GM18909 (cell line): ENCODE data around the gene ADGRB2.

Experiments
- ATAC-seq: cut with Tn5 transposase; IDR thresholded peaks from one replicate; pipeline ENCODE4 v1.9.1; 2021; ENCODE audit warnings: mild to moderate bottlenecking; ENCODE audit not compliant: unreplicated experiment, poor library complexity

The ADGRB2 gene

GRCh38 chr1:31795096-31795675 is 31.0 kb upstream of the ADGRB2 start:
- ATAC-seq, result no peak

GRCh38 chr1:31793586-31794285 is 29.6 kb upstream of the ADGRB2 start:
- no peak for ATAC-seq

GRCh38 chr1:31793086-31793485 is 28.9 kb upstream of the ADGRB2 start:
- ATAC-seq, result no peak

DNA sequence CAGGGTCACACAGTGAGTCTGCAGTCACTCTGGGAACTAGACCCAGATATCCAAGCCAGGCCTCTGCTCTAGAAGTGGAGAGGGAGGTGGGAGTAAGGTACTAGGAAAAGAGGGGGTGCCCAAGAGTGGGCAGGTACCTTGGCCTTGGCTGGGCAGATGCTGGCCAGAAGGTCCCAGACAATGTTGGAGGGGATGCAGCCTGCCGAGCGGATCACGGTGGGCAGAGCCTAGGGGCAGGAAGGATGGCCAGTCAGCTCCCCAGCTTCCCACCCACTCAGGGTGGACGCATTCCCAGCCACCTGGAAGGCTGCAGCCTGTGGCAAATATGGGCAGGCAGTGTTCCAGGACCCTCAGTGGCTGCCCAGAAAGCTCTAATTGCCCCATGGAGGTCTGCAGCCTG is 28.4 kb upstream of the ADGRB2 start:
- no peak for ATAC-seq

GRCh38 chr1:31792116-31792515 is 28.0 kb upstream of the ADGRB2 start:
- no peak for ATAC-seq

DNA sequence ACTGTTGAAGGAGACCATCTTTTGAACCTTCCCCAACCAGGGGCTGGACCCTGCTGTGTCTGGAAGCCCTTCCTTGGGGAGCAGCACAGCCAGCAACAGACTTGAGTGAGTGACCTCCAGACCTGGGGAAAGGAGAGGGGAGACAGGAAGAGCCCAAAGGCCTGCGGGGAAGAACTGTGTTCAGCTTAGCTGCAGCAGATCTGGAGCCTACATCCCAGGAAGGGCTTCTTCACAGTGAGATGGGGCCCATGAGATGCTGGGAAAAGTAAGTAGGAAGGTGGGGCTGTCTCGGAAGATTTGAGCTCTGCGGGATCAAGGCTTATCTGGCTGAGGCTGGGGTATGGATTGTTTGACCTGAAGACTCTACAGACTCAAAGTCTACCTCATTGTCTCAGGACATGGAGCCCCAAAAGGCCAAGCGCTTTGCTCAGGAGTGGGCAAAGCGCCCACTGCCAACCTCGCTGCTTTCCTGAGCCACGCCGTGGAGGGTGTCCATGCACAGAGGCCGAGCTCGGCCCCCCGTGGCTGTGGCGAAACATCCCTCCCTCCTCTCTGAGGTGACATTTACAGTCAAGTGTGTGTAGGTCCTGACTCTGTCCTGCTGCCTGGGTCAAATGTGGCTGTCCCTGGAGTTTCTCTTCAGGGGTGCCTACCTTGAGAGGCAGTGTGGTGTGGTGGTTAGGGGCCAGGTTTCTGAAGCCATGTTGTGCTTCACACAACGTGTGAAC is 27.2 kb upstream of the ADGRB2 start:
- no peak for ATAC-seq

DNA sequence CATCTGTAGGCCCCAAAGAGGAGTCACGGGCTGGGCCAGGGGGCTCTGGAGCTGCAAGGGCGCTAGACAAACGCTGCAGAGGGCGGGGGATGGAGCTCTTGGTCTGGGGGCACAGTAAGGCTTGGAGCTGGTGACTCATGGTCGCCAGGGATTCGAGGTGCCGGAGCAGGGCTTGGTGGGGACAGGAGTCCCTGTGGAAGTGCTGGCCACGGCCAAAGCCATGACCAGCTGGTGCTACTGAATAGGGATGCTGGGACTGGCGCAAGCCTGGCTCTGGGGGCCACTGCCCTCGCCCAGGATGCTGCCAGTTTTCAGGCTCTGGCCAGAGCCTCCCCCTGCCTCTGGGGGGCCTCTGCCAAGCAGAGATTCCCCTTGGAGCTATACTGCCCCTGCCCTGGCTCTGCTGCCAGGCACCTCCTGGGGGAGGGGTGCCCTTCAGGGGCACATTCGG is 26.5 kb upstream of the ADGRB2 start:
- ATAC-seq, result no peak

DNA sequence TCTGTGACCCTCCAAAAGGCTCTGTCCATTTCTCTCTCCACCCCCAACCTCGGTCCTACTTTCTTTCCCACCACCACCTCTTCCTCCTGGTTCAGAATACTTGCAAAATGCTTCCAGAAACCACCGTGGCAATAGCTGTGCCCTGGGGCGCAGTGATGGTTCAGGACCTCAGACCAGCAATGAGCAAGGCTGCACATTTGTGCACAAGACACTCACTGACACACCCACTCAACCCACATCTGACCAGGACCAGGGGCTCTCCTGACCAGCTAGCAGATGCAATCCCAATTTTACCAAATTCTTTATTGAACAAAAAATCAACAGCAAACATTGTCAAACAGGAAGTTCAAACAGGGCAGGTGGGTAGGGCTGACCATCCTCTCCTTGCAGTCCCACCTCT is 26.0 kb upstream of the ADGRB2 start:
- ATAC-seq, result no peak

GRCh38 chr1:31789259-31790065 is 25.3 kb upstream of the ADGRB2 start:
- ATAC-seq, result peak; percentile 57

GRCh38 chr1:31788825-31789256 is 24.7 kb upstream of the ADGRB2 start:
- peak; percentile 18 for ATAC-seq

DNA sequence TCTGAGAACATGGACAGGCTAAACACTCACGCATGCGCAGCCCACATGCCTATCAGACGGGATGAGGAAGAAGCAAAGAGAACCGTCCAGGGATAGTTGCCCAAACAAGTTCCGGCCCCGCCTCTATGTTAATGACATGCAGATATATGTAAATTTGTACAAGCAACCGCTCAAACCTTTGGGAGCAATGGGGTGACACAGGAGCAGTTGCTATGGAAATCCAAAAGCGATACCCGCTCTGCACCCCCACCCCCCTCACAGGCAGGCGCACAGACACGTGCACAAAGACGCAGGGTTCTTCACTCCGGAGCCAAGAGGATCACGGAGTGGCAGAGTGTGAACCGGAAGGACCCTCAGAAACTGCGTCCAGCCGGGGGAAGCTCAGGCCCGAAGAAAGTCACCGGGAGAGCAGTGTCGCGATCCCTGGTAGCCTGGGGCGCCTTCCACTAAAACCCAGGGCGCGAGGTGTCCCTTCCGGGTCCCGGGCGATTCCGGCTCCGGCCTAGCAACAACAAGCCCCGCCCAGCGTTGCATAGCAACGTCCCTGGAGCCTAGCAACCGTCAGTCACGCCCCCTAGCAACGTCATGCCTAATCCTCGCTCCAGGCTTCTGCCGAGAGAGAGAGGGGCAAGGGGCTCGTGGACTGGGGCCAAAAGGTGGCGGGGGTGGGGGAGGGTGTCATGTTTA is 24.1 kb upstream of the ADGRB2 start:
- ATAC-seq, result peak; percentile 73

- no peak for ATAC-seq
Observed at GRCh38 chr1:31787786-31788137, 23.6 kb upstream of the ADGRB2 start.

GRCh38 chr1:31787261-31787660 is 23.1 kb upstream of the ADGRB2 start:
- no peak for ATAC-seq

GRCh38 chr1:31786366-31787060 is 22.4 kb upstream of the ADGRB2 start:
- no peak for ATAC-seq

- no peak for ATAC-seq
Observed at GRCh38 chr1:31785947-31786290, 21.8 kb upstream of the ADGRB2 start.

DNA sequence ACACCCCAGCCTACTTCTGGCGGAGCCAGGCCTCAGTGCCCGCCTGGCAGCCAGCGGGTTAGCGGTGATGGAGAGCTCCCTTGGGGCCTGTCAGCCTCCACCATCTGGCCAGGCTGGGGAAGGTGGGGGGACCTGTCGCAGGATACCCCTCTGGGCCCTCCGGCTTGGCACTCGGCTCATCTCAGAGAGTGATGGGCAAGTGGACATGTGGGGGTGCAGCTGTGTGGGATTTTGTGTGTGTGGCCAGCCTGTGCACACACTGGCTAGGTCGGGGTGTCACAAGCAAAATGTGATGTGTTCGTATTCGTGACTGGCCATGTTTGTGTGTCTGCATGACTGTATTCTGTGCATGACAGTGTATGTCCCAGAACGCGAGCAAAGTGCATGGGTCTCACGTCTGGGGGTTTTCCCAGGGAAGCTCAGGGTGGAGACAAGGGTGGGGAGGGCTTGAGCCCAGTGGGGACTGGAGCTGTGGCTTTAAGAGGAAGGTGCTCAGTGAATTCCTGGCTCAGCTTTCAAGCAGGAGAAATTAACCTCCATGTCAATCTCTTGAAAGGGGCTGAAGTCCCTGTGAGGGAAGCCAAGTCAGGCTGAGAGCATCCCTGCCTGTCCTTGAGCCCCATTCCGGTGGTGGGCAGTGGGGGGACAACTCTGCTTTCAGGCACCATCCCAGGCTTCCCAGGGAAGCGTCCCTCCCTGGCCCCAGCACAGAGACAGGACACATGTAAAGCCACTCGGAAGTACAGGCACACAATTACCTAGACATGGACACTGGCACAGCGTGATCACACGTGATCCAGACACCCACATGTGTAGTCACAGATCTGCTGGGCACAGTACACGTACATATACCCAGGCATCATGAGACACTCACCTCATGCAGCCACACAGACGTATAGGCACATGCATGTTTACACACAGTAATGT is 21.1 kb upstream of the ADGRB2 start:
- ATAC-seq, result no peak

DNA sequence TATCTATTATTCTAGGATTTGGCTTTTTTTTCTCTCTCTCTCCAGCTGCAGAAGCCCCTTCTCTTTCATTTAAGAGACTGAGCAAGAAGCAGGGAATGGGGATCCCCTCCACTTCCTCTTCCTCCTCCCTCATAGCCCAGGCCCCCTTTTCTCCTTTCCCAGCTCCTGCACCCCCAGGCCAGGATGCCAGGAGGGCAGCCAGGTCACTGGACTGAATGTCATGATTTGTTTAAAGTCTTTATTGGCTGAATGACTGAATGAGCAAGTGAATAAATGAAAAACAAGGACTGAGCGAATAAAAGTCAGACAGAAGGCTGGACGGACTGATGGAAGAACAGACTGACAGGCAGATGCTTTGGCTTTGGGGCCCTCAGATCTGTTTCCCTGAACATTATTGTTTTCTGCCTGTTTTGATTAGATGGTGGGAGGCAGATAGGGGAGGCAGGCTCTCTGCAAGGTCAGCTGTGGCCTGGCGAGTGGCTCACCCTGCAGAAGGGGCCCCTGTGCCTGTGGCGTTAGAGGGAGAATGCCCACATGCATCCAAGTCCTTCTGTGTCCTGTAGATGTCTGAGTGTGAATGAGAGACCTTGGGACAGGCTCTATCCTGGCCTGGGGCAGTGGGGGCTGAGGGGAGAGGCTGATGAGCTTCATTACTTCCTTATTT is 20.3 kb upstream of the ADGRB2 start:
- no peak for ATAC-seq

DNA sequence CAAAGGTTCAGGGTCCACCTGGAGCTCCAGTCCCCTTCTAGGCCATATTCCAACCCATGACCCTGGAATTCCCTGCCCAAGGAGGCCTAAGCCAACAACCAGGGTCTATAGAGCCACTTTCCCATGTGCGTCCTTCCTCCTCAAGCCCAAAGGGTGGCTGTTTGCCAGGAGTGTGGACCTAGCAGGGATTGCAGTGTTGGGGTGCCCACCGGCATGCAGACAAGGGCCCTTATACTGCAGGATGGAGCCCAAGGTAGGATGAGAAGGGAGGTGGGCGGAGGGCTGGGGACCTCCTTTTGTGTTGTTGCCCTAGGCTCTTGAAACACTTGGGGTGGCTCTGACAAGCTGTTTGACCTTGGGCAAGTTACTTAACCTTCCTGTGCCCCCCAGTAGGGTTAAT is 19.7 kb upstream of the ADGRB2 start:
- no peak for ATAC-seq
